ENCODE results near the gene P2RY2.

P2RY2 gene

DNA sequence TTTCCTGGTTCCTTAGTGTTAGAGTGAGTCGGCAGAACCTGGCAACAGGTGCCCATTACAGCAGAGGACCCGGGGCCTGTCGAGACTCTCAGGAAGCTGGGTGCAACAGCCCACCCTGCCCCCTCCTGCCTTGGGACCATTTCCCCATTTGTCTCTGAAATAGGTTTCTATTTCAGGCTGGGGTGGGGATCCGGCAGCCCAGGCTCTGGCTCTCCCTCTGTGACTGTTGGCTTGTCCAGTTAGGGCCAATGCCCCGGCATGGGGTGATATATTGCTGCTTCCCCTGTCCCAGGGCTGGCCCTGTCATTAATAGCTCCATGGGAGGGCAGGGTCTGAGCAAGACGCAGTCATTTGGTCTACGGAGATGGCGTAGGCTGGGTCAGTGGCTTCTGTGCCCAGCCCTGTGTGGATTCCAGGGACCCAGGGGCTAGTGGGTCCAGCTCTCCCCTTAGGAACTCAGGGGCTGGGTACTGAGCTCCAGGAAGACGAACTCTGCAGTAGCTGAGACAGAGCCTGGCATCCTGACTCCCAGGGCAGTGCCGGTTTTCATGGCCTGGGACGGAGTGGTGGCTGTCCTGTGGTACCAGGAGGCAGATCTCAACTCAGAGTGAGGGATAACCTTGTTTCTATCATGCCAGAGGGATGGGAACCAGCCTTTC, 56.8 kb downstream of the P2RY2 start:
- H3K27me3 Mint-ChIP-seq, result peaks cover 2 to 23% of the 10 kb centered on the region in 2 donors
- no peak for ATAC-seq (replicated peaks)
- DNase-seq, result no peak
- H3K4me1 Mint-ChIP-seq (ENCODE audit: low read depth in 2 of 2), result no peaks in the 10 kb centered on the region
- no peak overlapping the region for H3K4me3 Mint-ChIP-seq
- no peaks in the 10 kb centered on the region for H3K36me3 Mint-ChIP-seq (ENCODE audit: insufficient read depth)
- H3K27ac Mint-ChIP-seq, result no peak overlapping the region
- H3K9me3 Mint-ChIP-seq, result no peaks in the 10 kb centered on the region

- H3K27ac Mint-ChIP-seq, result no peak overlapping the region
- H3K4me3 Mint-ChIP-seq, result no peak overlapping the region
- H3K9me3 Mint-ChIP-seq, result no peaks in the 10 kb centered on the region
- no peak for DNase-seq
- H3K4me1 Mint-ChIP-seq (ENCODE audit: low read depth in 2 of 2), result no peaks in the 10 kb centered on the region
- H3K27me3 Mint-ChIP-seq, result peaks cover 0 to 19% of the 10 kb centered on the region in 2 donors
- no peak for ATAC-seq (replicated peaks)
- no peaks in the 10 kb centered on the region for H3K36me3 Mint-ChIP-seq (ENCODE audit: insufficient read depth)
Observed at GRCh38 chr11:73275381-73275750, 57.3 kb downstream of the P2RY2 start.

- Mint-ChIP-seq H3K27ac (no peak overlapping the region), H3K4me1 (ENCODE audit: low read depth in 2 of 2) (peaks cover 0 to 2% of the 10 kb centered on the region in 2 donors), H3K4me3 (no peak overlapping the region), H3K36me3 (ENCODE audit: insufficient read depth) (peaks cover 3% of the 10 kb centered on the region), H3K9me3 (no peaks in the 10 kb centered on the region), H3K27me3 (peaks cover 6 to 21% of the 10 kb centered on the region in 2 donors)
- DNase-seq (no peak), ATAC-seq (replicated peaks) (no peak)
Observed at GRCh38 chr11:73277467-73277866, 59.4 kb downstream of the P2RY2 start.

DNA sequence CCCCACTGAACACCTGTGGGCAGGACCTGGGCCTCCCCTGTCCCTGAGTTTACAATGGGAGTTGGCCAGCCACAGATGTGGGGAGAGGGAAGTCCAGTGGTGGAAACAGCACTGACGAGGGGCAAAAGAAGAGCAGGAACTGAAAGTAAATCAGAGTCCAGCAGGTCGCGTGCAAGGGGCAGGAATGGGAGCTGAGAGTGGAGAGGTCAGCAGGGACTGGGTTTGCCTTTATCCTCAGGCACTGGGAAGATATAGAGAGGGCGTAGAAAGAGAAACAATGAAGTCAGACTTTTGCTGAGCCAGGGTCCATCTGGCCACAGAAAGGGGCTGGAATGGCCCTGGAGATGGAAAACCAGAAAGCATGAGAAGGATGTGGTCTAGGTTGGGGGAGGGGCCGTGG, 62.5 kb downstream of the P2RY2 start:
- no peak for DNase-seq

DNA sequence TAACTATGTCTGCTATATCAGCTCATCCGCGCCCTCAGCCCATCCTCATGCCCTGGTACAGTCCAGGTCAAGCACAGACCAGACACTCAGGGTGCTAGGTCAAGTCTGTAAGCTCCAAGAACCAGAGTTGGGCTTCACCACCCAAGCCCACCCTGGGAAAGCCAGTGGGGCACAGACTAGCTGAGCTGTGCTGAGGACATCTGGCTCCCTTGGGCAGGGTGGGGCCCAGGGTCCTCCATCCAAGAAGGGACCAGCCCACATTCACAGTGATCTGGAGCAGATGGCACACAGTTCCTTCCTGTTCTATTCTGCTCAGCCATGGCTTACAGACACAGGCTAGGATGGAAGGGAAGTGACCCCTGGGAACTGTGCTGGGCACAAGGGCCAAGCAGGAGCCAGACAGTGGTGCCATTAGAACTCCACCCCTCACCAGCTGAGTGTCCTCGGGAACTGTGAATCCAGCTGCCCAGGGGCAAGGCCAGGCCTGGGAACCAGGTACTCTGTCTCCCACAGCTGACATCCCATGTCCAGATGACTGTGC, 63.2 kb downstream of the P2RY2 start:
- Mint-ChIP-seq H3K36me3 (ENCODE audit: insufficient read depth) (peaks cover 3% of the 10 kb centered on the region), H3K27ac (no peak overlapping the region), H3K9me3 (no peaks in the 10 kb centered on the region), H3K27me3 (peaks cover 6 to 19% of the 10 kb centered on the region in 2 donors), H3K4me3 (no peak overlapping the region), H3K4me1 (ENCODE audit: low read depth in 2 of 2) (peaks cover 0 to 2% of the 10 kb centered on the region in 2 donors)
- no peak for DNase-seq
- ATAC-seq (replicated peaks), result no peak

More for the DNA sequence above, 62.5 kb downstream of the P2RY2 start:
- Mint-ChIP-seq H3K27me3 (peaks cover 6 to 19% of the 10 kb centered on the region in 2 donors), H3K9me3 (no peaks in the 10 kb centered on the region), H3K27ac (no peak overlapping the region), H3K4me3 (no peak overlapping the region), H3K4me1 (ENCODE audit: low read depth in 2 of 2) (peaks cover 0 to 2% of the 10 kb centered on the region in 2 donors), H3K36me3 (ENCODE audit: insufficient read depth) (peaks cover 3% of the 10 kb centered on the region)
- no peak for ATAC-seq (replicated peaks)

- Mint-ChIP-seq H3K27me3 (peaks cover 6 to 23% of the 10 kb centered on the region in 2 donors), H3K27ac (no peak overlapping the region), H3K4me1 (ENCODE audit: low read depth in 2 of 2) (peaks cover 0 to 2% of the 10 kb centered on the region in 2 donors), H3K36me3 (ENCODE audit: insufficient read depth) (peaks cover 3% of the 10 kb centered on the region), H3K9me3 (no peaks in the 10 kb centered on the region), H3K4me3 (no peak overlapping the region)
- DNase-seq (no peak), ATAC-seq (replicated peaks) (no peak)
Observed at GRCh38 chr11:73281796-73282660, 63.9 kb downstream of the P2RY2 start.

DNA sequence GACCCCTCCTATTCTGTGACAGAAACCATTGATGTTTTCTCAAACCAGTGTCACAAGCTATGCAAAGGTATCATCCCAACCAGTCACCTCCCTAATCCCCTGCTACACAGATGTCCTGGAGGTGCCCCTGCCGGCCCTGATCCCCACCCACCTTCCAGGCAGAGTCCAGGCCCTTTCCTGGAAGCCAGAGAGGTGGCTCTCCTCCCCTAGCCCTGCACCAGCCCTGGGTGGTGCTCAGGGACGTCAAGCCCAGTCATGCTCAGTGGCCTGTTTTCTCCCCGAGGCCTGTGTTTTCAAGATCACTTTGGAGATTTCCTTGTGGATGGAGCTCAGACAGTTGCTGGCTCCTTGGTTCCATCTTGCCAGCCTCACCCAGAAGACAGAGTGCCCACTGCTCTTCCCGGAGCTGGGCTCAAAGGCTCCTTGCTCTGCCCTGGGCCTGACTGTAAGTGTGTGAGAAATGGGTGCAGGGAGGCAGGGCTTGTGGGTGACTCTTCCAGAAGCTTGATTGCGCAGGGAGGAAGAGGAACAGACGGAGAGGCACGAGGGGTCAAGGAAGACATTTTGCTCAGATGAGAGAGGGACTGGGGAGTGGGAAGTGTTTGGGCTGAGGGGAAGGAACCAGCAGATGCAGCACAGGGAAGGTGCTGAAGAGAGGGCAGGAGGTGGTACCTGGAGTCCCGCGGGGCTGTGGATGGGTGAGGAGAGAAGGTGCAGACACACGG, 65.4 kb downstream of the P2RY2 start:
- no peaks in the 10 kb centered on the region for H3K9me3 Mint-ChIP-seq
- peaks cover 3% of the 10 kb centered on the region for H3K36me3 Mint-ChIP-seq (ENCODE audit: insufficient read depth)
- DNase-seq (no peak), ATAC-seq (replicated peaks) (no peak)
- H3K27ac Mint-ChIP-seq, result no peak overlapping the region
- no peak overlapping the region for H3K4me3 Mint-ChIP-seq
- H3K27me3 Mint-ChIP-seq, result peaks cover 6 to 26% of the 10 kb centered on the region in 2 donors
- H3K4me1 Mint-ChIP-seq (ENCODE audit: low read depth in 2 of 2), result peaks cover 0 to 3% of the 10 kb centered on the region in 2 donors

DNA sequence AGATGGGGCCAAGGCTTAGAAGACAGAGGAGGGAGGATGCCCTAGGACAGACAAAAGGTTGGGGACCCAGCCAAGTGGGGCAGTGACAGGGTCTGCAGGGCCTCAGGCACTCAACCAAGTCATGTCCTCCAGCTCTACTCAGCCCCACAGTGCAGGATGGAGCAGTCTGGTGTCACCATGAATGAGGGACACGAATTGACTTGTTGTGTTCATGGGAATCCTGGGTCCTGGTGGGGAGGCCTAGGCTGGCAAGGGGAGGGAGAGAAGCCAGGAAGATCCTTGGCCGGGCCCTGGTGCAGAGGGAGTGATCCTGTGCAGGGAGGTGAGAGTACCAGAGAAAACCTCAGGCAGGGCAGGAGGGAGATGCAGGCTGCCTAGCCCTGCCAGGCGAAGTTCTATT, 66.0 kb downstream of the P2RY2 start:
- peaks cover 6 to 26% of the 10 kb centered on the region in 2 donors for H3K27me3 Mint-ChIP-seq
- H3K27ac Mint-ChIP-seq, result no peak overlapping the region
- peaks cover 0 to 7% of the 10 kb centered on the region in 2 donors for H3K4me1 Mint-ChIP-seq (ENCODE audit: low read depth in 2 of 2)
- peaks cover 3% of the 10 kb centered on the region for H3K36me3 Mint-ChIP-seq (ENCODE audit: insufficient read depth)
- H3K9me3 Mint-ChIP-seq, result no peaks in the 10 kb centered on the region
- no peak overlapping the region for H3K4me3 Mint-ChIP-seq
- DNase-seq (no peak), ATAC-seq (replicated peaks) (no peak)

GRCh38 chr11:73285721-73286120, 67.6 kb downstream of the P2RY2 start:
- Mint-ChIP-seq H3K4me1 (ENCODE audit: low read depth in 2 of 2) (peaks cover 0 to 8% of the 10 kb centered on the region in 2 donors), H3K36me3 (ENCODE audit: insufficient read depth) (peaks cover 3% of the 10 kb centered on the region), H3K27me3 (peaks cover 6 to 26% of the 10 kb centered on the region in 2 donors), H3K9me3 (no peaks in the 10 kb centered on the region), H3K4me3 (no peak overlapping the region), H3K27ac (peak overlapping the region in 1 of 2 donors; percentile 42)
- no peak for DNase-seq
- ATAC-seq (replicated peaks), result no peak
